GM10248 (cell line): ENCODE results near the gene ATP10B.

Source experiments
- CTCF ChIA-PET: fragments of 300-600 bp; sonication (Branson Sonifier 250); formaldehyde crosslinking; extraction: SDS; loops from one replicate; lab custom pipeline; 2021; ENCODE audit warnings: antibody characterized with exemption; lab: Yijun Ruan, JAX
- POLR2A ChIA-PET: fragments of 350-650 bp; sonication (Branson Sonifier 250); formaldehyde crosslinking; extraction: SDS; loops from one replicate; lab custom pipeline; 2020; ENCODE audit warnings: antibody characterized with exemption; lab: Yijun Ruan, JAX
- DNase-seq: peaks from one replicate; pipeline ENCODE4 v3.0.0; 2012; ENCODE audit errors: extremely low spot score
- CTCF ChIP-seq: IDR thresholded peaks from 2 replicates; pipeline ENCODE4 v1.5.1; 2012; ENCODE audit warnings: mild to moderate bottlenecking, low read depth; ENCODE audit errors: extremely low read depth, missing control alignments, control extremely low read depth

Gene ATP10B

GRCh38 chr5:160514191-160514590, 337.8 kb downstream of the ATP10B start:
- CTCF ChIA-PET: interaction anchor here (1.1 kb wide), 1 partner anchor 272 kb away, joined by 3 read pairs; no protein-coding TSS in a partner anchor
- TF ChIP-seq CTCF: no peak
- POLR2A ChIA-PET: no interaction called here
- DNase-seq: no peak

- POLR2A ChIA-PET: no interaction called here
- no peak for TF ChIP-seq CTCF
- CTCF ChIA-PET: interaction anchor here (1.1 to 1.4 kb wide), 2 partner anchors 75 to 273 kb away, joined by 3 to 4 read pairs; no protein-coding TSS in a partner anchor
- DNase-seq: no peak
Measured at GRCh38 chr5:160513485-160513884, 338.5 kb downstream of the ATP10B start.
